ENCODE data around the gene CYP46A1.
"Not testable (repeated sequence)": the region's sequence is repeated elsewhere in the genome, so short reads cannot be mapped to it uniquely, and the experiment has no call there.

The CYP46A1 gene

DNA sequence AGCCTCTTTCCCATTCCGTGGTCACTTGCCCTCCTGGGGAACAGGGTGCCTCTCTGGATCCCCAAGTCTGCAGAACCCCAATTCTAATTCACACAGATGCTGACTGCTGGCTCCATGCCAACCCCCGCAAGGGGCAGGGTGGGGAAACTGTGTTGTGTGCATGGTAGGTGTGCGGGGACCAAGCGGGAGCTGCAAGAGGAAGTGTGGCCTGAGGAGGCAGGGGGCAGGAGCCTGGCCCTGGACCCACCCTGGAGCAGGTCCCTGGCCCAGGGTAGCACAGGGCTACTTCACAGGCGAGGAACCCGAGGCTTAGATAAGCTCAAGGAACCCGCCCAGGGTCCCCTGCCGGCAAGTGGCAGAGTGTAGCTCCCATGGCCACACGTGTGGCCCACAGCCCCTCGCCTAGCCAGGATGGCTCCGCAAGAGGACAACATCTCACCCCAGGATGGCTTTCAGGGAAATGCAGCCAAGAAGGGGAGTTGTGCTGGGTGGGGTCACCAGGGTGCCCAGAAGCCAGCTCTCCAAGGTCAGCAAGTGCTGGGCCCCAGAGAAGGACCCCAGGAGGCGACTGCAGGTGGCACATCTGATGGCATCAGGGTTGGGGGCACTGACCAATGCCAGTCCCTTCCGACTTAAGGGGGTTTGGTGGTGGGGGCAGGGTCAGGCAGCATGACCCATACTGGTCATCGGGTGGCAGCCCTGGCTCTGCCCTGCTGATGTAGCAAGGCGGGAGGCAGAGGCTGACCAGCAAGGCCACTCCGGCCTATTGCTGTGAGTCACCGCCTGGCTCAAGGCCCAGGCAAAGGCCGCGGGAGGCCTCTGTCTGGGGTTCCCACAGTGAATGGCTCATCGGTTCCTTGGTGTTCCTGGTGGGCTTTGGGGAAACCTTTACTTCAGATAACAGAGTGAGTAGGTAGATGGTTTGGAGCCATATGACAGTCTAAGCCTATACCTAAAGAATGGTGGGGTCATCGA, 71.8 kb downstream of the CYP46A1 start:
- DNase-seq (ENCODE audit: low read depth in 1 of 2, low spot score in 1 of 2) = no peak

DNA sequence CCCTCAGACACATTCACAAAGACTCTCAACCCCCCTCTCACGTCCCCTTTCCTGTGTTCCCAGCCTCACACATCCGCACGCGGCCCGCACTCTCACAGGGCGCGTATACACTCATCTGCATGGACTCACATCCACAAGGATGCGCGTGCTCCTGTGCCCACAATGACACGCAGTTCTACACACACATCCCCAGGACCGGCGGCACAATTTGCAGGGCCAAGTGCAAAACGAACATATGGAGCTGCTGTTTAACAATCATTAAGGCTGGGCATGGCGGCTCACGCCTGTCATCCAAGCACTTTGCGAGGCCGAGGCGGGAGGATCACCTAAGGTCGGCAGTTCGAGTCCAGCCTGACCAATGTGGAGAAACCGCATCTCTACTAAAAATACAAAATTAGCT, 72.7 kb downstream of the CYP46A1 start:
- DNase-seq (ENCODE audit: low read depth in 1 of 2, low spot score in 1 of 2) = no peak

DNA sequence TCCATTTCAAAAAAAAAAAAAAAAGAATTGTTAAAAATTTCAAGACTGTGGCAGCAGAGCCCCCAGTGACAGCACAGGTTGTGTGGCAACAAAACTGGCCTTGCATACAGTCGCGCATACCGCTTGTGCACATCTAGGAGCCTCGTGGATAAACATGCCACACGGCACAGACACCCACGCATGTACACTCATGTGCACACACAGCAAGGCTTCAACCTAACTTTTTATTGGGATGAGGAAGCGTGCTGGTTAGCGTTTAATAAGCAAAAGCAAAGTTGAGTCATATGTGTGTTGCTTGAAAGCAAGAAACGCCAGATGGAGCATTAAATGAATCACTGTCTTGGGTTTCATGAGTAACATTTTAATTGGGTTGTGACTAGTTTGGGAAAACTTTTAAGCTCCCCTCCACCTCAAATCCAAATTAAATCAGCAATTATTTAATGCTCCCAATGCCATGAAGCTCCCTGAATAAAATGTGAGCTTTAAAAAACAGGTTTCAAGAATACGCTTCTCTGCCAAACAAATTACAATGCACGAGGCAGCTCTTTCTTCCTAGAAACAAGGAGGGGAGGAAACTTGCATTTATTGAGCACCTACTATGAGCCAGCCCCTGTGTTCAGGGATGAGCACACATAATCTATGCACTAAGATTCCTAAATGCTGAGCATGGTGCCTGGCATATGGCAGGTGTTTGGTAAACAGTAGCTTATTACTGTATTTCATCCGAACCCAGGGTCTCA, 73.4 kb downstream of the CYP46A1 start:
- no peak for DNase-seq (ENCODE audit: low read depth in 1 of 2, low spot score in 1 of 2)

DNA sequence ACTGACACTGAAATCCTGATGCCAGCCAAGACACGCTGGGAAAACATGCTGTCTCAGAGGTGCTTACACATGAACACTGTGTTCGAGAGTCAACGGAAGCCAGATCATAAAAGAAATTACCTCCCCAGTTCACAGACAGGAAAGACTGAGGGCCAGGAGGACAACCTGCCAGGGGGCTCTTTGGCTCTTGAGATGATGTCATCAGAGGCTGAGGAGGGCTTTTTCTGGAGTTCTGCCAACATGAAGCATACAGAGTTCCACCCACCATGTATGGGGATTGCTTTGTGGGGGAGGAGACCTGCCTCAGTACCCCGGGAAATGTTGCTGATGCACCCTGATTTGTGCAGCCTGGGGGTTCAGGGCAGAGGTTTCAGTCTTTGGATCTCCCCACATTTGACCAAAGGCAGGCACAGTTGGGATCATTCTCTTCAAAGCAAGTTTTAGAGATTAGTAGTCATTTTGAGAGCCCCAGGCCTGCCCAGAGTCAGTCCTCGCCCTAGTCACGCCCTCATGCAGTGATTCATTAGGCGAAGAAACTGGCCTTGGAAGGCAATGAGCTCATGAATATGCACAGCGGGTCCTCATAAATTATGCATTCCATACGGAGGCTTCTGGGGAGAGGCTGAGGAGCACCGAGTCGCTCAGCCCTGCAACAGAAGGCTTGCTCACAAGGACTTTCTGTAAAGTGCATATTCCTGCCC, 74.2 kb downstream of the CYP46A1 start:
- DNase-seq (ENCODE audit: low read depth in 1 of 2, low spot score in 1 of 2) = no peak

DNA sequence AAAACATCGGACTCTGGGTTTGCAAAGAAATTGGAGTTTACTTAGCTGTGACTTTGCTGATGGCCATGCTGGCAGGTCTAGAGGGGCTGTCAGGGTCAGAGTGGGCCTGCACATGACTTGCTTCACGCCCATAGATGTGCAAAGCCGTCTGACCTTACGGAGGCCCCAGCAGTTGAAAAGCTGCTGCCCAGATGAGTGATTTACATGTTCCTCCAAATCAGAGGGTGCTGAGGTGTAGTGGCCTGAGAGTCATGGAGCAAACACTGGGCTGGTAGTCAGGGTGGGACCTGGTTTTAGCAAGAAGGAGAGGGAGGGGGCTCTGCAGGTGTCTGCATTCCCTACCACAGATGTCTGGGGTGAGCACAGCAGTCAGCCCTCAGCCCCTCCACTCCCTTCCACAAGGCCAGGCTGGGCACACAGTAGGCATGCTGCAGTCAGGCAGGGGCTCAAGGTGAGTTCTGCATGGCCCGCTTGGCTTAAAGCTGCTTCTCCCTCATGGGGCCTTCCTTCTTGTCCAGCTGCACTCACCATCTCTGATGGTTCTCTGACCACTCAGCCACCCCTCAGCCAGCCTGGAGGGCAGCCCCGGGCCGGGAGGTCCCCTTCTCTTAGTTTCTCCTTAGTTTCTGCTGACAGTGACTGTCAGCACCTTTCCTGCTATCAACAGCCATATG, 74.9 kb downstream of the CYP46A1 start:
- no peak for DNase-seq (ENCODE audit: low read depth in 1 of 2, low spot score in 1 of 2)

DNA sequence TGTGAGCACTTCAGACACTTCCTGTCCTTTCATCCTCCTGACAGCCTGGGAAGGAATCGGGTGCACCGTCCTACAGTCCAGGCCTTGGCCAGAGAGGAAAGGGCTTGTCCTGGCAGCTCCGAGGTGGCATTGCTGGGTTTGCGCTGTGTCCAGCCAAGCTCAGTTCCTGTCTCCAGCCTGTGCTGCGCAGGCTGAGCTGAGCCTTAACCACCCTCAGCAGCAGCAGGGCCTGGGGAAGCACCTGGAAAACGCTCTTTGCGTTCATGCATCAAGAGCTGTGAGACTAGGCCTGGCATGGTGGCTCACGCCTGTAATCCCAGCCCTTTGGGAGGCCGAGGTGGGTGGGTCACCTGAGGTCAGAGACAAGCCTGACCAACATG, 75.4 kb downstream of the CYP46A1 start:
- DNase-seq (ENCODE audit: low read depth in 1 of 2, low spot score in 1 of 2) = no peak

DNA sequence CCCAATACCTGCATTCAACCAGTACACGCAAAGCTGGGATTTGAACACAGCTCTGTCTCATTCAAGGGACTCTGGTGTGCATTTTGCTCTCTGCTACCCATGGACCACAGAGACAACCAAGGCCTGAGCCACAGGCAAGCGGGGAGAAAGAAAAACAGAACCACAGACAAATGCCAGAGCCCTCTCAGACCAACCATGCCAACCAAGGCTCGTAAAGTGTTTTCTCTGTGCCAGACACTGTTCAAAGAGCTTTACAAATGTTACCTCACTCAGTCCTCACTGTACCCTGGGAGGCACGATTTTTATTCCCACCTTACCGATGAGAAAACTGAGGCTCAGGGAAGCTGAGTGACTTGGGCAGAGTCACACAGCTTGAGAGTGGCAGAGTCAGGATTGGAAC, 76.7 kb downstream of the CYP46A1 start:
- no peak for DNase-seq (ENCODE audit: low read depth in 1 of 2, low spot score in 1 of 2)

DNA sequence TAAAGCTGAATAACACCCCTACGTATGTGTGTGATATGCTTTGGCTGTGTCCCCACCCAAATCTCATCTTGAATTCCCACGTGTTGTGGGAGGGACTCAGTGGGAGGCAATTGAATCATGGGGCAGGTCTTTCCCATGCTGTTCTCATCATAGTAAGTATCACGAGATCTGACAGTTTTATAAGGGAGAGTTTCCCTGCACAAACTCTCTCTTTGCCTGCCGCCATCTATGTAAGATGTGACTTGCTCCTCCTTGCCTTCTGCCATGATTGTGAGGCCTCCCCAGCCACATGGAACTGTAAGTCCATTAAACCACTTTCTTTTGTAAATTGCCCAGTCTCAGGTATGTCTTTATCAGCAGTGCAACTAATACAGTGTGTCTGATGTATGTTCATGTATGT, 78.8 kb downstream of the CYP46A1 start:
- not testable (repeated sequence) for DNase-seq (ENCODE audit: low read depth in 1 of 2, low spot score in 1 of 2)

DNA sequence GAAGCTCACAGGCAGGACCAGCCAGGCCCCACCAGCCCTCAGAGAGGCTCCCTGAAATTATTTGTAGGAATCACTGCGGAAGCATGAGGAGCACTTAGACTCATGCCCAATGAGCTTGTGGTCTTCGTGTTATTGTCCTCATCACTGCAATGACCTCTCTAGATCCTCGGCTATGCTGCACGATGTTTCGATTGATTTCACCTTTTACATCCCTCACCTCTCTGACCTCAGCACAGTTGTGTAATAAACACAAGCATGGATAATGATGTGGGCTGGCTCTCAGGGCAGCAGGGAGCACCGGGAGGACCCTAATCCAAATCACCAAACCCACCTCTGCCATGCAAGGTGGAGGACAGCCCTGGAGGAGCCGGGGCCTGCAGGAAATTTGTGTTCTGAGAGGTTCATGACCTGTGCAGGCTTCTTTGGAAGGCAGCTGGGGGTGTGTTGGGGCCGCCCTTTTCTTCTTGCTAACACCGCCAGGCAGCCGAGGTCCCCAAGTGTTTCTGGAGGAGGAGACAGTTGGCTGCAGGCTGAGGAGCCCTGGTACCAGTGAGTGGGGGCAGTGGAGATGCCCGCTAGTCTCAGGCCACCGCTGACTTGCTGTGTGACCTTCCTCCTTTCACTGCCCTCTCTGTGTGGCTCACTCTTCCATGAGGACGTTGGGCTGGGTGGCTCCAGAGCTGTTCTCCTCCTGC, 79.6 kb downstream of the CYP46A1 start:
- no peak for DNase-seq (ENCODE audit: low read depth in 1 of 2, low spot score in 1 of 2)

DNA sequence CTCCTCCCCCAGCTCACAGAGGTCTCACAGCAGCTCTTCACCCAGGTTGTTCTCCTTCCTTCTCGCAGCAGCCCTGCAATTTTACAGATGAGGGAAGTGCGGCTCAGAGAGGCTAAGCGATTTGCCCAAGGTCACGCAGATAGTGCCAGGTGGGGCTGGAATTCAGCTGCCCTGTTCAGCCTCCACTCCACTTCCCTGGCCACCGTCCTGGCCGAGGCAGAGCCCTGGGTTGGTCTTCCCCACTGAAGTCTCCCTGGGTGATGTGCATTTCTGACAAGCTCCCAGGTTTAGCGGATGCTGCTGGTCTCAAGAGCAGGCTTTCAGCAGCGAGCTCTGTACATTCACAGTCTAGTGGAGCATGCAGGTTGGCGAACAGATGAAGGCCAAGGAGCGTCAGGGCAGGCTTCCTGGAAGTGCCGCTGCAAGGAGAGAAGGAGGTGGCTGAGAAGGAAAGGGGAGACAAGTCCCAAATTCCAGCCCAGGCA, 80.2 kb downstream of the CYP46A1 start:
- DNase-seq (ENCODE audit: low read depth in 1 of 2, low spot score in 1 of 2) = no peak

DNA sequence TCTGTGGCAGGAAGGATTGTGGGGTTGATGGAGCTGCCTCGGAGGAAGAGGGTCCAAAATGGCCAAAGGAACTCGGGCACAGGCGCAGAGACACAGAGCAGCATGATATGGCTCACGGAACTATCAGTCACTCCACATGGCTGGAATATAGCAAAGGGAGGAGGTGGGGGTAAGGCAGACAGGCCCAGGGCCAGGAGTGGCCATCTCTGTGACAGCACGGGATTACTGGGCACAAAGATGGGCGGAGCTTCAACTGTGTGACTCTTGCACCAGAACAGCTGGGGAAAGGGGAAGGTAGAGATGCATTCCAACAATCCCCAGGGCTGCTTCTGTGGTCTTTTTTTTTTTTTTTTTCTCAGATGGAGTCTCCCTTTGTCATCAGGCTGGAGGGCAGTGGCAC, 84.3 kb downstream of the CYP46A1 start:
- DNase-seq (ENCODE audit: low read depth in 1 of 2, low spot score in 1 of 2) = no peak

DNA sequence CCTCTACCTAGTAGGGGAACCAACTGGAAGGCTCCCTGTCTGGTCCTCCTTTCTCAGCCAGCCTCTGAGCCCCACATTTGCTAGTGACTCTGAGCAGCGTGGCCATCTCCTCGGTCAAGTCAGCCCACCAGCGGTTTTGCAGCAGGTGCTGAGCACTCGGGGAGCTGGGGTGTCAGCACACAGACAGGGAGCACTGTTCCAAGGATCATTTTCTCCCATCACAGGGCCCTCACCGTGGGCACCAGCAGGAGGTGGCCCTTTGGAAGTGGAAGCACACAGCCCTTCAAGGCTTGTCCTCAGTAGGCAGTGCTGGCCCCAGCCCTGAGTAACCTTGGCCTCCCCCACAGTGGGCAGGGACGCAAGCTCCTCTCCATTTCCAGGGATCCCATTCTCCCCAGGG, 85.0 kb downstream of the CYP46A1 start:
- DNase-seq (ENCODE audit: low read depth in 1 of 2, low spot score in 1 of 2) = no peak

DNA sequence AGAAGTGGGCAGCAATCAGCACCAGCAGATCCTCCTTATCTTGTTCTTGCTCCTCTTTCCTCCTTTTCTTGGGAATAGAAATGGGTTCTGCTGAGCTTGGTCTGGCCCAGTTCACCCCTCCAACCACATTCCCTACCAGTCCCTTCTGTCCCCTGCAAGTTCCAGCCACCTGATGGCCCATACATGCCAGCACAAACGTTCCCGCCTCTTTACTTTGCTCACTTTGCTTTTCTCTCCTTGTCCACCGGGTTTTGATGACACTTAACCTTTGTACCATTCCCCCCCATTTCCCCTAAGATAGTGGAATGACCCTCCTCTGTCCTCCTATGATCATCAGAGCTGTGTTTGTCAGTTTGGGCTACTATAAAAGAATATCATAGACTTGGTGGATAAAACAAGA, 85.7 kb downstream of the CYP46A1 start:
- no peak for DNase-seq (ENCODE audit: low read depth in 1 of 2, low spot score in 1 of 2)

DNA sequence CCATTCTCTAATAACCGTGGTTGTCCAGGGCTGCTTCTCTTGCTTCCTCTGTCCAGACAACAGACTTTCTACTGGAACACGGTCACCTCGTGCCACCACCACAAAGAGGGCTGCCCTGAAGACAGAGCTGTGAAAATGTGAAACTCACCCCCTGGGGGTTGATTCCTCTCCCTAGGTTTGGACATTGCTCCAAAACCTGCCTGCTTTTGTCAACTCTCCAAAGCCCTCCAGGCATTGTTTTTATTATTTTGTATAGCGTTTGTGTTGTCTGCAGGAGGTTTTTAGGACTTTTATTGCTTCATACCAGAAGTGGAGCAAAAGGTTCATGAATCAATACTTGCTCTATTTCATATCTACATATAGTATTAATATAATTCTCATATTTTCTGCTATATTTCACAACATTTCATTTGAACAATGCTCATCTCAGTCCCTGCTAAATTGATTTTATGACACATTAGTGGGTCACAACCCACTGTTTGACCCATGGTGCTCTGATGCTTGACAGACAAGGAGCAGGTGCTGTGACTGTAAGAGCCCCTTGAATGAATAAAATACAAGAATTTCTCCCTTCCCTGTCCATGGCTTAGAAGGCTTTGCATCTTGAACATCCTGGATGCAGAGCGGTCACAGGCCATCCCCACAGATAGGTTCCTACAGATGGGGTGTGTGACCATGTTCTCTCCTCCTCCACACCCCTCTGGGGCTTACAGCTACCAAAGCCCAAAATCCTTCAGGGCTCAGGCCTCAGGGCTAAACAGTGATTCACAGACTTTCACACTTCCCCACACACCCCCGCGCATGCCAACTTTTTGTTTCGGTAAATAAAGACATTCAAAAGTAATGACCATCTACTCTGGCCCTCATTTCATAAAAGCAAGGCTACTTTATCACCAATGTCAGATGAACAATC, 88.5 kb downstream of the CYP46A1 start:
- no peak for DNase-seq (ENCODE audit: low read depth in 1 of 2, low spot score in 1 of 2)

DNA sequence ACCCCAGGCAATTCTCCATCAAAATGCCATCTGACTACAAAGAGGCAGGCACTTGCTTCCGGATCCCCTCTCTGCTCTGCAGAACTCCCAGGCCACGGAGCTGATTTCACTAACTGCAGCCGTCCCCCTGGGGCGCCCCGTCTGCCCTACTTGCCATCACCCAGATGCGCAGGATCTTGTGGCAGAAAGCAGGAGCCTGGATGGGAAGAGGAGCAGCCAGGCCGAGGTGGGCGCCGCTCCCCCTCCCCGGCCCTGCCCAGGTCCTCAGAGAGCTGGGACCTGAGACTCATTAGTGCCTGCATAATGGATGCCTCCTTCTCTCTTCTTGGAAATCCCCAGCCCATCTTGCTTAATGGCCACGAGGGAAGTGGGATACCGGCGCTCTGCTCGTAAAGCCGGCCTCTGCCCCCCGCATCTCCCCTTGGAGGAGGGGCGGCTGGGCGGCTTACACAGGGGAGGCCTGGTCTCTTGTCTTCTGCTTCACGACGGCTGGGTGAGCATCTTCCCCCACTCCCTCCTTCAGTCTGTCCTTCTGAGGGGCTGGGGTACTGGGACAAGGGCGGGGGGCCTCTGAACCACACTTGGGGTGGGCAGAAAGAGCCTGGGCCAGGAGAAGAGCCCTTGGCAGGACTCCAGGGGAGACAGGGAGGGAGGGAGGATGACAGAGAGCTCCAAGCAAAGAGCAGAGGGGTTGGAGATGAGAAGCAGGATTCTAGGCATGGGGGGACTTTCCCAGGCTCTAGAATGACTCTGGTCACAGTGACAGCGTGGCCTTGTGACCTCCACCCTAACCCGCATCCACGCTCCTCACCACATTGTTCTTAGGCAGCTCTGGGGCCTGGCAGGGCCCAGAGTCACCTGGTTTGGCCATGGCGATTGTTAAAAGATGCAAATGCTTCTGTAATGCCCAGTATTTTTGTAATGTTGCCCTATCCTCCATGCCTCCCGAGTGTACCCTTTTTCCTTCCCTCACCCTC, 89.7 kb downstream of the CYP46A1 start:
- DNase-seq (ENCODE audit: low read depth in 1 of 2, low spot score in 1 of 2) = no peak

DNA sequence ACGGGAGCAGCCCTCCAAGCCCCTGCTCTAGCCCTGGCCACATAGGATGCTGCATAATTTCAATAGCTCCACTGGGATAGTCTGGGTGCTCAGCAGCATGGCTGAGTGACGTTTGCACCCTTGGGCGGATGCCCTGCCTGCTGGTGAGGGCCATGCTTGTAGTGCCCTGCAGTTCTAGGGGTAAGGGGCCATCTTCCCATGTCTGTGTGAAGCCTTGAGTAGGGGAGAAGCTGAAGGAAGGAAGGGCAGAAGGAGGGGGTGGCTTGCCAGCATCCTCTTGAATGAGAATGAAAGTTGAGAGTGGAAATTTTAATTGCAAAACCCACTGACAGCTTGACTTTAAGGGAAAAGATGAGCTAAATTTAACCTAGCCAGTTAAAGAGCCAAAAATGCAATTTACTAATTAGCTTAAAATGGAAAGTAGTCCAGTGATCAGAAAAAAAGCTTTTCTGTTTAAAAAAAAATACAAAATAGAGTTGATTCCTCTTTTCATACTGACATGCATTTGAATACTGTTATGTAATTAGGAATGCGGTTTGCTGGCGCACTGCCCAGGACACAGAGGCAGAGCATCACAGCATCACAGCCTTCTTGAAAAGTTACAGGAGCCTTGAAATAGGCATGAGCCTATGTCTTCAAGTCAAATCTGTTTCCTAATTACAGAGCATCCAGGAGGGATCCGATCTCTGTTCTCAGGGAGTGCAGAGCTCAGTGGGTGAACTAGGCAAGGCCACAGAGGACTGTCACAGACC, 90.6 kb downstream of the CYP46A1 start:
- no peak for DNase-seq (ENCODE audit: low read depth in 1 of 2, low spot score in 1 of 2)

DNA sequence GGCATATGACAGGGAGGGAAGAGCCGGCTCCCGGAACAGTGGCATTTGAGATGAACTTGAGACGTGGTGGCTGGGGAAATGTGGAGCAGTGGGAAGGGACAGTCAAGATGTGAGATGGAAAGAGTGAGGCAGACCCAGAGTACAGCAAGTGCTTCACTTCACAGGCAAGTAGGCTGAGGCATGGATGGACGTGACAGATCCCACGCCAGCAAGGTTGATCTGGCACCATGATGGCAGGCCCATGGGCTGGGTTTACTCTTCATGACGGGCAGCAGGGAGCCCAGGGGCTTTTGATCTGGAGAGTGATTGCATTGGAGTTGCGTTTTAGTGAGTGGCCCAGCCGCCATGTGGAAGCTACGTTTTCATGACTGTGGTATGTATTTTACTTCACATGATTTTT, 91.3 kb downstream of the CYP46A1 start:
- DNase-seq (ENCODE audit: low read depth in 1 of 2, low spot score in 1 of 2) = no peak
